H9 (cell line): ENCODE measurements around the gene SPEF2. TPM values are rescaled to one million over a fixed set of nuclear protein-coding genes. Genes with fewer than 3 reads are reported as not detected.

Source experiments
- DNase-seq: peaks from one replicate; pipeline ENCODE4 v3.0.0-alpha.2; 2017
- H2AFZ ChIP-seq: one replicate; pipeline ENCODE4 v1.6.1; 2013; ENCODE audit warnings: mild to moderate bottlenecking, low read length, control low read depth, moderate library complexity
- H2AK5ac ChIP-seq: 2 replicates; pipeline ENCODE4 v1.6.1; 2013; ENCODE audit warnings: low read length, control low read depth, mixed read lengths; ENCODE audit not compliant: insufficient read length
- H2BK120ac ChIP-seq: one replicate; pipeline ENCODE4 v1.6.1; 2013; ENCODE audit warnings: low read depth, mild to moderate bottlenecking, low read length, control low read depth, inconsistent platforms; ENCODE audit not compliant: poor library complexity, severe bottlenecking
- H2BK12ac ChIP-seq: 2 replicates; pipeline ENCODE4 v1.6.1; 2013; ENCODE audit warnings: low read length, control low read depth, mixed read lengths, low read depth; ENCODE audit not compliant: insufficient read length
- H2BK15ac ChIP-seq: 2 replicates; pipeline ENCODE4 v1.6.1; 2013; ENCODE audit warnings: low read depth, low read length, control low read depth
- H2BK20ac ChIP-seq: one replicate; pipeline ENCODE4 v1.6.1; 2013; ENCODE audit warnings: low read depth, mild to moderate bottlenecking, low read length, control low read depth, inconsistent platforms; ENCODE audit not compliant: poor library complexity, severe bottlenecking
- H2BK5ac ChIP-seq: 2 replicates; pipeline ENCODE4 v1.6.1; 2013; ENCODE audit warnings: low read length, control low read depth, mixed read lengths; ENCODE audit not compliant: insufficient read length
- H3K14ac ChIP-seq: 2 replicates; pipeline ENCODE4 v1.6.1; 2013; ENCODE audit warnings: low read length, control low read depth; ENCODE audit not compliant: insufficient read depth
- H3K18ac ChIP-seq: 2 replicates; pipeline ENCODE4 v1.6.1; 2013; ENCODE audit warnings: low read depth, mild to moderate bottlenecking, mixed read lengths, low read length, control low read depth; ENCODE audit not compliant: insufficient read length
- H3K23ac ChIP-seq: 2 replicates; pipeline ENCODE4 v1.6.1; 2013; ENCODE audit warnings: low read length, control low read depth, mixed read lengths, low read depth; ENCODE audit not compliant: insufficient read length
- H3K23me2 ChIP-seq: 2 replicates; pipeline ENCODE4 v1.6.1; 2013; ENCODE audit warnings: low read depth, mild to moderate bottlenecking, mixed read lengths, low read length, control low read depth; ENCODE audit not compliant: insufficient read length, poor library complexity, severe bottlenecking
- H3K27ac ChIP-seq: 2 replicates; pipeline ENCODE4 v1.5.1; 2013; ENCODE audit warnings: low read length, control low read depth, mixed read lengths, low read depth; ENCODE audit not compliant: insufficient read length
- H3K27me3 ChIP-seq: 2 replicates; pipeline ENCODE4 v1.6.1; 2013; ENCODE audit warnings: low read length, control low read depth, inconsistent platforms; ENCODE audit not compliant: insufficient read depth
- H3K4ac ChIP-seq: 2 replicates; pipeline ENCODE4 v1.6.1; 2013; ENCODE audit warnings: low read depth, mild to moderate bottlenecking, control low read depth, inconsistent platforms, low read length, moderate library complexity
- H3K4me1 ChIP-seq: 2 replicates; pipeline ENCODE4 v1.6.1; 2013; ENCODE audit warnings: low read length, control low read depth, inconsistent platforms; ENCODE audit not compliant: insufficient read depth
- H3K4me2 ChIP-seq: 2 replicates; pipeline ENCODE4 v1.6.1; 2013; ENCODE audit warnings: low read length, control low read depth, mixed read lengths; ENCODE audit not compliant: insufficient read length, insufficient read depth
- H3K56ac ChIP-seq: 2 replicates; pipeline ENCODE4 v1.6.1; 2013; ENCODE audit warnings: low read depth, mild to moderate bottlenecking, mixed read lengths, low read length, control low read depth; ENCODE audit not compliant: insufficient read length
- H3K79me1 ChIP-seq: 2 replicates; pipeline ENCODE4 v1.6.1; 2013; ENCODE audit warnings: low read depth, mild to moderate bottlenecking, moderate library complexity, low read length, control low read depth, inconsistent platforms; ENCODE audit not compliant: insufficient read depth, poor library complexity, severe bottlenecking
- H3K79me2 ChIP-seq: 2 replicates; pipeline ENCODE4 v1.6.1; 2013; ENCODE audit warnings: low read length, control low read depth, inconsistent platforms; ENCODE audit not compliant: insufficient read depth
- H3K9ac ChIP-seq: 2 replicates; pipeline ENCODE4 v1.6.1; 2013; ENCODE audit warnings: low read length, control low read depth, mixed read lengths; ENCODE audit not compliant: insufficient read length; ENCODE audit errors: extremely low read depth
- H3K9me3 ChIP-seq: one replicate; pipeline ENCODE4 v1.6.1; 2013; ENCODE audit warnings: low read depth, low read length, inconsistent platforms; ENCODE audit not compliant: control insufficient read depth
- H3T11ph ChIP-seq: one replicate; pipeline ENCODE4 v1.6.1; 2013; ENCODE audit warnings: mild to moderate bottlenecking, low read length, control low read depth, inconsistent platforms
- H4K20me1 ChIP-seq: one replicate; pipeline ENCODE4 v1.6.1; 2013; ENCODE audit not compliant: control insufficient read depth, insufficient read length, insufficient read depth
- H4K5ac ChIP-seq: 2 replicates; pipeline ENCODE4 v1.6.1; 2013; ENCODE audit warnings: low read depth, mild to moderate bottlenecking, mixed read lengths, low read length, control low read depth; ENCODE audit not compliant: insufficient read length
- H4K8ac ChIP-seq: replicated peaks from 2 replicates; pipeline ENCODE4 v1.6.1; 2013; ENCODE audit warnings: low read length, control low read depth, mixed read lengths, low read depth; ENCODE audit not compliant: insufficient read length
- H4K91ac ChIP-seq: 2 replicates; pipeline ENCODE4 v1.6.1; 2013; ENCODE audit warnings: low read depth, mild to moderate bottlenecking, moderate library complexity, mixed read lengths, low read length, control low read depth; ENCODE audit not compliant: insufficient read length
- H3K27ac Mint-ChIP-seq, 3 experiments: 2 replicates in 2 of 3; 3 replicates in 1 of 3; pipeline ENCODE4 v1.8.0; 2020 to 2021; ENCODE audit warnings: mixed read lengths in 3 of 3, mild to moderate bottlenecking in 1 of 3, moderate library complexity in 1 of 3
- H3K27me3 Mint-ChIP-seq: 2 replicates; pipeline ENCODE4 v1.8.0; 2021; ENCODE audit warnings: low read depth, mild to moderate bottlenecking, moderate library complexity, mixed read lengths
- H3K36me3 Mint-ChIP-seq, 3 experiments: 2 replicates in 2 of 3; 3 replicates in 1 of 3; pipeline ENCODE4 v1.8.0; 2020 to 2021; ENCODE audit warnings: low read depth in 3 of 3, mixed read lengths in 3 of 3; ENCODE audit not compliant: insufficient read depth in 1 of 3
- H3K4me1 Mint-ChIP-seq, 2 experiments: 2 replicates each; pipeline ENCODE4 v1.8.0; 2020; ENCODE audit warnings: mixed read lengths in 2 of 2
- H3K4me3 Mint-ChIP-seq, 2 experiments: 2 replicates in 1 of 2; 3 replicates in 1 of 2; pipeline ENCODE4 v1.8.0; 2020 to 2021; ENCODE audit warnings: mild to moderate bottlenecking in 2 of 2, mixed read lengths in 2 of 2, moderate library complexity in 1 of 2
- H3K9me3 Mint-ChIP-seq, 2 experiments: 2 replicates in 1 of 2; 3 replicates in 1 of 2; pipeline ENCODE4 v1.8.0; 2020; ENCODE audit warnings: mild to moderate bottlenecking in 2 of 2, mixed read lengths in 2 of 2, moderate library complexity in 1 of 2
- CTCF ChIP-seq: fragments of 200-600 bp; sonication (generic); conservative IDR thresholded peaks from 3 replicates; pipeline ENCODE4 v1.8.0; 2021; ENCODE audit warnings: antibody characterized with exemption, mild to moderate bottlenecking
- WGBS: extraction: QIAGEN DNeasy Blood & Tissue Kit; methylation state at CpG from one replicate; pipeline ENCODE4 v1.1.7; 2013; ENCODE audit warnings: missing lambda C conversion rate, low lambda C conversion rate, mixed read lengths; ENCODE audit not compliant: insufficient read length; ENCODE audit errors: extremely low coverage; 5-methylcytosine and 5-hydroxymethylcytosine counted together
- total RNA-seq: library from RNA; stranded (reverse); gene quantifications from 2 replicates; pipeline ENCODE4 v1.2.1, GENCODE V29; 2021

Gene SPEF2
- total RNA-seq, 1 experiment from 2014 or later = 1.0 TPM

GRCh38 chr5:35681911-35682310, 64.2 kb downstream of the SPEF2 start:
- Mint-ChIP-seq H3K4me1 (no peaks in the 10 kb centered on the region), H3K27me3 (peaks cover 4% of the 10 kb centered on the region; the same call in 1 of the 2 replicates), H3K36me3 (no peaks in the 10 kb centered on the region), H3K9me3 (no peaks in the 10 kb centered on the region), H3K4me3 (no peak overlapping the region), H3K27ac (no peak overlapping the region)
- Histone ChIP-seq H2AFZ (no peak overlapping the region), H3K9ac (no peak overlapping the region), H4K20me1 (no peaks in the 10 kb centered on the region), H3K27me3 (no peaks in the 10 kb centered on the region), H3K4ac (no peak overlapping the region), H4K91ac (no peak overlapping the region), H3K4me1 (no peaks in the 10 kb centered on the region), H2BK120ac (no peak overlapping the region), H3K23ac (no peak overlapping the region), H2AK5ac (no peak overlapping the region), H2BK5ac (no peak overlapping the region), H4K5ac (no peak overlapping the region), H3K4me2 (no peak overlapping the region), H3K27ac (no peak overlapping the region), H3K18ac (no peak overlapping the region), H3K14ac (no peak overlapping the region), H2BK20ac (no peak overlapping the region), H3T11ph (no peak overlapping the region), H3K9me3 (no peaks in the 10 kb centered on the region), H3K79me1 (no peaks in the 10 kb centered on the region), H2BK12ac (no peak overlapping the region), H4K8ac (no peak overlapping the region), H3K56ac (no peak overlapping the region), H3K23me2 (no peaks in the 10 kb centered on the region), H3K79me2 (no peaks in the 10 kb centered on the region), H2BK15ac (no peak overlapping the region)
- no peak for DNase-seq
- TF ChIP-seq CTCF = no peak
- no CpG with 5 or more reads among the region's 1 CpG for whole genome bisulfite sequencing
